Stomach (tissue), 4 donors: Measurements from ENCODE around the gene CCND2.

ENCODE experiments used
- POLR2A ChIP-seq, 4 donors: fragments of 450-650 bp; IDR thresholded peaks; one replicate each; pipeline ENCODE4 v1.6.1; 2016; ENCODE audit warnings: antibody characterized with exemption in 4 of 4, control low read depth in 2 of 4, mild to moderate bottlenecking in 1 of 4, moderate library complexity in 1 of 4
- POLR2AphosphoS5 ChIP-seq, 3 donors: sonication (generic); formaldehyde crosslinking; IDR thresholded peaks; one replicate each; pipeline ENCODE4 v1.6.1; 2016; ENCODE audit warnings: antibody characterized with exemption in 3 of 3
- TF ChIP-seq, protein P1 (sequence below), 7 experiments: fragments of 450-650 bp in 4 of 7; fragments of 200-600 bp in 3 of 7; sonication (generic) in 3 of 7; IDR thresholded peaks; one replicate each; pipeline ENCODE4 v1.5.1; 2016 to 2019; ENCODE audit warnings: antibody characterized with exemption in 7 of 7, control low read depth in 2 of 7, mild to moderate bottlenecking in 1 of 7

DNA sequence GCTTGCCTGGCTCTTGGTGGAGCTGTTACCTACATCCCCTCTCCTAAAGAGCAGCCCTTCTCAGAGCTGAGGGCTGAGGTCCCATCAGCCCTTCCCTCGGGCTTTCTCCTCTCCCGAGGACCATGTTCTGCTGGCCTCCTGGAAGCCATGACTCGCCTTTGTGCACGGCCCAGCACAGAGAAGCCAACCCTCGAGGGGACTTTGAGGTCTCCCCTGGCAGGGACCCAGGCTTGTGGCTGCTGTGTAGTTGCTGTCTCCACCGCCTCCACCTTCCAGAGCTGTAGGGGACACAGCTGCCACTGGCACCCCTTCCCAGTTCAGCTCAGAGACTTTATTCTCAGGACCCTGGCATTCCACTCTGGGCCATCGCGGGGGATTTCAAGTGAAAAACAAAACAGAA is 22.9 kb upstream of the CCND2 start:
- TF ChIP-seq POLR2A (IDR thresholded peaks at IDR 0.05), result no peak
- TF ChIP-seq, protein P1, sequence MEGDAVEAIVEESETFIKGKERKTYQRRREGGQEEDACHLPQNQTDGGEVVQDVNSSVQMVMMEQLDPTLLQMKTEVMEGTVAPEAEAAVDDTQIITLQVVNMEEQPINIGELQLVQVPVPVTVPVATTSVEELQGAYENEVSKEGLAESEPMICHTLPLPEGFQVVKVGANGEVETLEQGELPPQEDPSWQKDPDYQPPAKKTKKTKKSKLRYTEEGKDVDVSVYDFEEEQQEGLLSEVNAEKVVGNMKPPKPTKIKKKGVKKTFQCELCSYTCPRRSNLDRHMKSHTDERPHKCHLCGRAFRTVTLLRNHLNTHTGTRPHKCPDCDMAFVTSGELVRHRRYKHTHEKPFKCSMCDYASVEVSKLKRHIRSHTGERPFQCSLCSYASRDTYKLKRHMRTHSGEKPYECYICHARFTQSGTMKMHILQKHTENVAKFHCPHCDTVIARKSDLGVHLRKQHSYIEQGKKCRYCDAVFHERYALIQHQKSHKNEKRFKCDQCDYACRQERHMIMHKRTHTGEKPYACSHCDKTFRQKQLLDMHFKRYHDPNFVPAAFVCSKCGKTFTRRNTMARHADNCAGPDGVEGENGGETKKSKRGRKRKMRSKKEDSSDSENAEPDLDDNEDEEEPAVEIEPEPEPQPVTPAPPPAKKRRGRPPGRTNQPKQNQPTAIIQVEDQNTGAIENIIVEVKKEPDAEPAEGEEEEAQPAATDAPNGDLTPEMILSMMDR (IDR thresholded peaks at IDR 0.05), result no peak
- TF ChIP-seq POLR2AphosphoS5 (IDR thresholded peaks at IDR 0.05), result no peak
